Glutamatergic neuron (in vitro differentiated cells): Measurements from ENCODE around the gene LONRF2. TPM values are rescaled to one million over a fixed set of nuclear protein-coding genes. Genes with fewer than 3 reads are reported as not detected.

Source experiments
- DNase-seq: peaks from one replicate; pipeline ENCODE4 v3.0.0; 2022
- H3K27ac Mint-ChIP-seq: one replicate; pipeline ENCODE4 v1.8.0; 2020; ENCODE audit warnings: mild to moderate bottlenecking, mixed read lengths, inconsistent platforms; ENCODE audit not compliant: unreplicated experiment
- H3K27me3 Mint-ChIP-seq: one replicate; pipeline ENCODE4 v1.8.0; 2020; ENCODE audit warnings: mild to moderate bottlenecking, moderate library complexity, mixed read lengths, inconsistent platforms; ENCODE audit not compliant: unreplicated experiment
- H3K36me3 Mint-ChIP-seq: one replicate; pipeline ENCODE4 v1.8.0; 2020; ENCODE audit warnings: mild to moderate bottlenecking, mixed read lengths, inconsistent platforms; ENCODE audit not compliant: unreplicated experiment
- H3K4me1 Mint-ChIP-seq: one replicate; pipeline ENCODE4 v1.8.0; 2020; ENCODE audit warnings: mild to moderate bottlenecking, low read depth, mixed read lengths, inconsistent platforms; ENCODE audit not compliant: unreplicated experiment
- H3K4me3 Mint-ChIP-seq: one replicate; pipeline ENCODE4 v1.8.0; 2020; ENCODE audit warnings: mild to moderate bottlenecking, mixed read lengths, inconsistent platforms; ENCODE audit not compliant: unreplicated experiment
- H3K9me3 Mint-ChIP-seq: one replicate; pipeline ENCODE4 v1.8.0; 2020; ENCODE audit warnings: mild to moderate bottlenecking, moderate library complexity, mixed read lengths, inconsistent platforms; ENCODE audit not compliant: unreplicated experiment
- total RNA-seq: library from RNA; stranded (reverse); fragmentation: NEBNext Ultra II Directional; extraction: Animal tissue kit (Norgen Biotek cat#: 25700); gene quantifications from one replicate; pipeline ENCODE4 v1.2.1, GENCODE V29; 2021; ENCODE audit not compliant: unreplicated experiment
- TF ChIP-seq, protein P1 (sequence below): fragments of 200-600 bp; sonication (generic); IDR thresholded peaks from one replicate; pipeline ENCODE4 v1.5.0; 2021; ENCODE audit not compliant: partially characterized antibody, unreplicated experiment

Gene LONRF2
- total RNA-seq, 1 donor from 2014 or later: 1.3 TPM

DNA sequence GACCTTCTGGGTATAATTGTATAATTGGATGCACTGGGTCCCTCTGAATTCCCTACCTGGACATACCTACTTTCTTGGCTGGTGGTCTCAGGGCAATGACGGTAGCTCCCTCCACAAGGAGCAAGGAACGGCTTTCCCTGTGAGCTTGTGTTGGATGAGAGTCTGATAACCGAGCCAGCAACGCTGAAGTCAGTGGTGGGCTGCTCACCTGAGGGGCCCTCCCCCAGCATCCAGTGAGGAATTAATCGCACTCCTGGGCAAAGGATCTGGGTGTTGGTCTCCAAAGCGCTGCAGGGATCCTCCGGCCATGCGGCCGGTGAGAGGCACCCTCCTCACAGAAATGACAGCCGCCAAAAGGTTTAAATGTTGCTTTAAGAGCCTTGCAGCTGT is 47.1 kb downstream of the LONRF2 start:
- DNase-seq: no peak
- TF ChIP-seq, protein P1, sequence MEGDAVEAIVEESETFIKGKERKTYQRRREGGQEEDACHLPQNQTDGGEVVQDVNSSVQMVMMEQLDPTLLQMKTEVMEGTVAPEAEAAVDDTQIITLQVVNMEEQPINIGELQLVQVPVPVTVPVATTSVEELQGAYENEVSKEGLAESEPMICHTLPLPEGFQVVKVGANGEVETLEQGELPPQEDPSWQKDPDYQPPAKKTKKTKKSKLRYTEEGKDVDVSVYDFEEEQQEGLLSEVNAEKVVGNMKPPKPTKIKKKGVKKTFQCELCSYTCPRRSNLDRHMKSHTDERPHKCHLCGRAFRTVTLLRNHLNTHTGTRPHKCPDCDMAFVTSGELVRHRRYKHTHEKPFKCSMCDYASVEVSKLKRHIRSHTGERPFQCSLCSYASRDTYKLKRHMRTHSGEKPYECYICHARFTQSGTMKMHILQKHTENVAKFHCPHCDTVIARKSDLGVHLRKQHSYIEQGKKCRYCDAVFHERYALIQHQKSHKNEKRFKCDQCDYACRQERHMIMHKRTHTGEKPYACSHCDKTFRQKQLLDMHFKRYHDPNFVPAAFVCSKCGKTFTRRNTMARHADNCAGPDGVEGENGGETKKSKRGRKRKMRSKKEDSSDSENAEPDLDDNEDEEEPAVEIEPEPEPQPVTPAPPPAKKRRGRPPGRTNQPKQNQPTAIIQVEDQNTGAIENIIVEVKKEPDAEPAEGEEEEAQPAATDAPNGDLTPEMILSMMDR: no peak
- Mint-ChIP-seq H3K27me3 (peaks cover 9% of the 10 kb centered on the region), H3K27ac (no peak overlapping the region), H3K36me3 (peaks cover 5% of the 10 kb centered on the region), H3K4me1 (peaks cover 3% of the 10 kb centered on the region), H3K9me3 (peaks cover 3% of the 10 kb centered on the region), H3K4me3 (no peak overlapping the region)

DNA sequence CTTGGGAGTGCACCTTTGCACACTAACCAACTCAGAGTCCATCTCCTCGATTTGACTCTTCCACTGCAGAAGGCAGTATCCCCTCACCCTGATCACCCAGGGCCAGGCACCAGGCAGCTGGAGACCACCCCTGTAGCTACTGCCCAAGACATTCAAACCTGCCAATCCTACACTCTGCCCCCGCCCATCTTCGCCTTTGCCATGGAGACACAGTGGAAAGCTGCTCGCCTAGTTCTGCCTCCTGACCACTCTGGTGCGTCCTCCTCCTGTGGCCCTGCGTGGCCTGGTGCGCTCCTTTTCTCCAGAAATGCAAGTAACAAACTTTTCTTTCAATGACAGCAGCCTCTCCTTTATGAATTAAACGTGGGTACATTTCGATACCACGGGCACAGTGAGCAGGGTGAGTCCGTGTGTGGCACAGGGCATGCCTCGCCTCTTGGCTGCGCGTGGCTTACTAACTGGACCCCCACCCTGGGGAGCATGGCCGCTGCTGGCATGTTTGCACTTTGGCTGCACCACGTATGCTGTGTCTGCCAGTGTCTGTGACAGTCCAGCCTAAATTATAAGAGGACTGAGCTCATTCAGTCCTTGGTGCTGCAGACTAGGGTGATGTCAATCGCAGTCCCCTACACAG is 47.6 kb downstream of the LONRF2 start:
- Mint-ChIP-seq H3K9me3 (peaks cover 3% of the 10 kb centered on the region), H3K36me3 (peaks cover 5% of the 10 kb centered on the region), H3K4me3 (no peak overlapping the region), H3K27ac (no peak overlapping the region), H3K27me3 (peaks cover 9% of the 10 kb centered on the region), H3K4me1 (no peaks in the 10 kb centered on the region)
- no peak for DNase-seq
- TF ChIP-seq, protein P1: no peak

DNA sequence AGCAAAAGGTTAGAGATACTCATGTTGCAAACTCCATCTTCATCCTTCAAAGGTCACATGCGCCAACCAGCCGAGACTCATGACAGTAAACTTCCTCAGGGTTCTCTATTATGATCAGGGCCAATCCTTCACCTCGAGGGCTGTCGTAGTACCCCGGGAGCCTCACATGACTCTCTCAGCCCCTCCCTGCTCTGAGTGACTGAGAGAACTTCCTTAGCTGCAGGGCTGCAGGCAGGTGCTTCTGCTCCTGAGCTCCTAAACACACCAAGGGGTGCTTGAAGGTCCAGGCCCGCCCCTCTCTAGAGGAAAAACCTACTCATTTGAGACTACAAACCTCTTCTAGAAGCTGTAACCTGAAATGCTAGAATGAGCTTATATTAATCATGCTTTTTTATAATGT is 48.2 kb downstream of the LONRF2 start:
- no peak overlapping the region for H3K27ac Mint-ChIP-seq
- TF ChIP-seq, protein P1: no peak
- H3K27me3 Mint-ChIP-seq: peaks cover 9% of the 10 kb centered on the region
- H3K9me3 Mint-ChIP-seq: peaks cover 2% of the 10 kb centered on the region
- H3K4me1 Mint-ChIP-seq: no peaks in the 10 kb centered on the region
- DNase-seq: no peak
- peaks cover 3% of the 10 kb centered on the region for H3K36me3 Mint-ChIP-seq
- no peak overlapping the region for H3K4me3 Mint-ChIP-seq

DNA sequence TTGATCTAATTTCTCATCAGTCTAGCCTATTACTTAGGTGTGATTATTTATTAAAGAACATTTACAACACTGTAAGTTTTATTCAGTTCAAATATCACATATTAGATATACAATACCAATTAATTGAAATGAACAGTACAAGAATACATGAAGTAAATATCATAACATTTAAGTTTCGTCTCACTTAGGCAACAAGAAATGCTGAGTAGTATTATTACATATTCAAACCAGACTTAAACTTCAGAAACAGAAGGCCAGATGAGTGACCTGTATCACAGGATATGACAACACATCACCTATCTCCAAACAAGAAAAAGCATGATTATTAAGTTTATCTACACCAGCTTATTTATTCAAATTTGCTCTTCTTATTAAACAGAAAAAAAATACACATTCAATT is 48.9 kb downstream of the LONRF2 start:
- Mint-ChIP-seq H3K4me1 (no peaks in the 10 kb centered on the region), H3K9me3 (no peaks in the 10 kb centered on the region), H3K4me3 (no peak overlapping the region), H3K27me3 (peaks cover 9% of the 10 kb centered on the region), H3K36me3 (no peaks in the 10 kb centered on the region), H3K27ac (no peak overlapping the region)
- no peak for DNase-seq
- TF ChIP-seq, protein P1: no peak

DNA sequence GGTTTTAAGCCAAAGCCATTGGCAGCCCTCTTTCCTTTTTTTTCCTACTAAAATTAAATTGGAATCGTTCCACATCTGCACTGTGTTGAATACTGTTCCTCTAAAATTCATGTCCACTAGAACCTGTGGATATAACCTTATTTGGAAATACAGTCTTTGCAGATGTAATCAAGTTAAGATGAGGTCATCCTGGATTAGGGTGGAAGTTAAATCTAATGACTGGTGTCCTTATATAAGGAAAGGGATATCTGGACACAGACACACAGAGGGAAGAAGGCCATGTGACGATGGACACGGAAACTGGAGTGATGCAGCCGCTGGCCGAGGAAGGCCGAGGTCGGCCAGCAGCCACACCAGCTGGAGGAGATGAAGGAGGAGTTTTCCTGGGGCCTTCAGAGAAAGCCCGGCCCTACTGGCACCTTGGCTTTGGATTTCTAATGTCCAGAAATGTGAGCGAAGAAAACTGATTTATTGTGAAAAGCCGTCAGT is 49.4 kb downstream of the LONRF2 start:
- no peaks in the 10 kb centered on the region for H3K9me3 Mint-ChIP-seq

More for the DNA sequence above, 49.4 kb downstream of the LONRF2 start:
- H3K4me1 Mint-ChIP-seq: no peaks in the 10 kb centered on the region
- TF ChIP-seq, protein P1: no peak
- no peak overlapping the region for H3K27ac Mint-ChIP-seq
- no peaks in the 10 kb centered on the region for H3K36me3 Mint-ChIP-seq
- no peak overlapping the region for H3K4me3 Mint-ChIP-seq
- peaks cover 9% of the 10 kb centered on the region for H3K27me3 Mint-ChIP-seq
- DNase-seq: no peak
